GM18498 (cell line): ENCODE results near the gene CPEB2.
"Not testable (repeated sequence)": the region's sequence is repeated elsewhere in the genome, so short reads cannot be mapped to it uniquely, and the experiment has no call there.

Source experiments
- ATAC-seq: cut with Tn5 transposase; IDR thresholded peaks from one replicate; pipeline ENCODE4 v1.9.1; 2021; ENCODE audit warnings: mild to moderate bottlenecking, moderate library complexity; ENCODE audit not compliant: unreplicated experiment

CPEB2 gene

DNA sequence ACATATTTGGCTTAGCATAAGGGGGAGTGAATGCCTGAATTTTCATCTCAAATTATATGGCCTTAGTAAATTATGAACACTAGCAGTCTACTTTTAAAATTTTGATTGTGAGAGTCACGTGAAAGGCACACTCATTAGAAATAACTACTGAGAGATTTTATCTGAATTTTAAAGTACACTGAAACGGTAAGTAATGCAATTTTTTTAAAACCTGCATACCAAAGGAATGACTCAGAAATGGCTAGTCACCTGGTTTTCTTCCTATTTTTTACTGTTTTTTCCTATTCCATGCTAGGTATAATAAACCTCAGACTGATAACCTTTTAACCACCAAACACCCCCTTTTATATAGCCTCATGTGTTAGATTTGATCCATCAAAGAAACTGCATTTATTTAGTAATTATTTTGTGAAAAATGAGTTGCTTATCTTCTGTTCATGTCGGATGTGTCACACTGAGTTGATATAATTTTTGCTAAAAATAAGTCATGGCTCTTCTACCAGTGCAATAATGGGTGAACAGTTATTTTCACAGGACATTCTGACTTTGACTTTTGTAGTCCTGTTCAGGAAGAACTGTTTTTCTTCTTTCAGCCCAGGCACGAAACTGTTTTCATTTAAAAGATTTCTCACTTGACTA lies 40.4 kb downstream of the CPEB2 start:
- no peak for ATAC-seq

DNA sequence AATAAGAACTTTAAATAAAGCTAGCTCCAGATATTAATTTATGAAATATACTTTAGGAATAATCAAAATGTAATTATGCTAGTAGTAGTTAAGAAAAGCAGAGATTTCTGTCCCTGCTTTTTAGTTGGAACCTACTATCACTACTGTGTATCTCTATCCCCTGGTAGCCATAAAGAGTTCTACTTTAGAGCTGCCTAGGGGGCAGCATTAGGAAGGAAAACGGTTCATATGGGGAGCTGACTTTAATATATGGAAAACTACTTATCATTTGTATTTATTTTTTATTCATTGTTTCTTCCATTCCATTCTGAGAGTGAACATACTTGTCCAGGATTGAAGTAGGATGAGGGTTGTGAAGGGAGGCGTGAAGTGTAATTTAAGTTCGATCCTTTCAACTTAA lies 40.9 kb downstream of the CPEB2 start:
- no peak for ATAC-seq

- no peak for ATAC-seq
These were observed 41.6 kb downstream of the CPEB2 start for GRCh38 chr4:15043922-15044321.

GRCh38 chr4:15054541-15054940 lies 52.3 kb downstream of the CPEB2 start:
- ATAC-seq: no peak

DNA sequence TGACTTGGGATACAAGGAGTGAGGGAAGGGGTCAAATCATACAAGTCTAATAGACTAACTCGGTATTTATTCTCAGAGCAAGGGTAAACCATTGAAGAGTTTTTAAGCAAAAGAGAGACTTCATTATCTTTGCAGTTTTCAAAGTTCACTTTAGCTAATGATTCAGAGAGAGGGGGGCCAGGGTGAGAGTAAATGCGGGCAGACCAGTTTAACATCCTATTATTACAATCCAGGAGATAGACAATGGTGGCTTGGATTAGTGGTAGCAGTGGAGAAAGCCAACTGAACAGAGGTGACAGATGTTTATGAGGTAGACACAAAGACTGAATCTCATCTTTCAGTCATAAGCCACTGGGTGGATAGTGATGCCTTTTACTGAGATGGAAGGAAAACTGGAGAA lies 57.9 kb downstream of the CPEB2 start:
- ATAC-seq: no peak

DNA sequence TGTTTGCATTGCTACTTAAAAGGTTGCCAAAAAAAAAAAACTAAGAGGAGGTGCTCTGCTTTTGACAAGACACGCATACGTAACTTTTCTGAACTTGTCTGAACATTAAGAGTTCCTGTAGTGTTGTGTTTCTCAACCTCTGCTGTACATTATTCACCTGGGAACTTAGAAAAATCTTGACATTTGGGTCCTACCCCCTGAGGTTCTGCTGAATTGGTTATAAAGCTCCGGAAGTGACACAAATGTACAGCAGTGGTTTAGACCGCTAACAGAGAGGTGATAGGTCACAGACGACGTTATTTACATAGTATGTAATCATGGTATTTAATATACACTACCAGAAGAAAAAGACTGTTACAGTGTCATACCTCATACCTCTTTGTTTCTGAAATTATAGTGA lies 61.1 kb downstream of the CPEB2 start:
- ATAC-seq: no peak

DNA sequence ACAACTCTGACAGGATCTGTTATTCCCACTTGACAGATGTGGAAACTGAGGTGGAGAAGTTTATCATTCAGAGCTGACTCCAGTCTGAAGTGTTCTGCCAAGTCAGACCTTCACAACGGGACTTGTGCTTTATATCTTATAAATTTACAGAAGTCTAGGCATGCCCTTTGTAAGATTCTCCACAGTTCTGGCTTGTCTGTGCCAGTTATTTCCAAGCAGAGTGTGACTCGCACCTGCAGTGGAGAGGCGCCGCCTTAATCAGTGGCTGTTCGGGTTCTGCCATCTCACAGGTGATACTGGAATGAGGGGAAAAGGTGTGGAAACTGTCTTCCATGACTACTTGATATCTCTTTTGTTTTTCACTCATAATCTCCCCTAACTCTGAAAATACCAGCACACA lies 63.2 kb downstream of the CPEB2 start:
- ATAC-seq: no peak

DNA sequence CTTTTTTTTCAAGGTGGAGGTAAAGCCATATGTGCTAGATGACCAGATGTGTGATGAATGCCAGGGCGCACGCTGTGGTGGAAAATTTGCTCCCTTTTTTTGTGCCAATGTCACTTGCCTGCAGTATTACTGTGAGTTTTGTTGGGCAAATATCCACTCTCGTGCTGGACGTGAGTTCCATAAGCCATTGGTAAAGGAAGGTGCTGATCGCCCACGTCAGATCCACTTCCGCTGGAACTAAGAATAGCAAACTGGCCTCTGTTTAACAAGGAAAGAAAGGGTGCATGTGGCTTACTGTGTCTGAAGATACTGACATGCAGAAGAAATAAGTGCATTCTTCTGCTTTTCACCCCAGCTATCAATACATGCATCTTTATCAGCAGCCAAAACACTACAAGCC lies 63.9 kb downstream of the CPEB2 start:
- ATAC-seq: no peak

- no peak for ATAC-seq
These were observed 66.0 kb downstream of the CPEB2 start for GRCh38 chr4:15068298-15068697.

DNA sequence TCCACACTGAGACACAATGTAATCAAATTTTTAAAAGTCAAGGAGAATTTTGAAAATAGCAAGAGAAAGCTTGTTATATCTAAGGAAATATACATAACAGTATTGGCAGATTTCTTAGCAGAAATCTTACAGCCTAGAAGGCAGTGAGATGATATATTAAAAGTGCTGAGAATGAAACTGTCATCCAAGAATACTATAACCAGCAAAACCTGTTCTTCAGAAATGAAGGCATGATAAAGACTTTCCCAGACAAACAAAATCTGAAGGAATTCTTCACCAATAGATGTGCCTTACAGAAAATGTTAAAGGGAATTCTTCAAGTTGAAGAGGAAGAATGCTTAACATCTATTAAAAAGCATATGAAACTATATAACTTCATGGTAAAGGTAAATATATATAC lies 73.6 kb downstream of the CPEB2 start:
- no peak for ATAC-seq

DNA sequence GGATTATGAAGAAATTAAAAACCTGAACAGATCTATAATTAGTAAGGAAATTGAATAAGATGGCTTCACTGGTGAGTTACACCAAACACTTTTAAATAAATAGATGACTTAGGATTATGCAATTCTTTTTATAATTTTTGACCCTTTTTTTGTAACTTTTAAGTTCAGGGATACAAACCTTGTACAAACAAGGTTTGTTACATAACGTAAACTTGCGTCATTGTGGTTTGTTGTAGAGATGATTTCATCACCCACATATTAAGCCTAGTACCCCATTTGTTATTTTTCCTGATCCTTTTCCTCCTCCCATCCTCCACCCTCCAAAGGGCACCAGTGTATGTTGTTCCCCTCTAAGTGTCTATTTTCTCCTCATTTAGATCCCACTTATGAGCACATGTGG lies 75.7 kb downstream of the CPEB2 start:
- no peak for ATAC-seq

DNA sequence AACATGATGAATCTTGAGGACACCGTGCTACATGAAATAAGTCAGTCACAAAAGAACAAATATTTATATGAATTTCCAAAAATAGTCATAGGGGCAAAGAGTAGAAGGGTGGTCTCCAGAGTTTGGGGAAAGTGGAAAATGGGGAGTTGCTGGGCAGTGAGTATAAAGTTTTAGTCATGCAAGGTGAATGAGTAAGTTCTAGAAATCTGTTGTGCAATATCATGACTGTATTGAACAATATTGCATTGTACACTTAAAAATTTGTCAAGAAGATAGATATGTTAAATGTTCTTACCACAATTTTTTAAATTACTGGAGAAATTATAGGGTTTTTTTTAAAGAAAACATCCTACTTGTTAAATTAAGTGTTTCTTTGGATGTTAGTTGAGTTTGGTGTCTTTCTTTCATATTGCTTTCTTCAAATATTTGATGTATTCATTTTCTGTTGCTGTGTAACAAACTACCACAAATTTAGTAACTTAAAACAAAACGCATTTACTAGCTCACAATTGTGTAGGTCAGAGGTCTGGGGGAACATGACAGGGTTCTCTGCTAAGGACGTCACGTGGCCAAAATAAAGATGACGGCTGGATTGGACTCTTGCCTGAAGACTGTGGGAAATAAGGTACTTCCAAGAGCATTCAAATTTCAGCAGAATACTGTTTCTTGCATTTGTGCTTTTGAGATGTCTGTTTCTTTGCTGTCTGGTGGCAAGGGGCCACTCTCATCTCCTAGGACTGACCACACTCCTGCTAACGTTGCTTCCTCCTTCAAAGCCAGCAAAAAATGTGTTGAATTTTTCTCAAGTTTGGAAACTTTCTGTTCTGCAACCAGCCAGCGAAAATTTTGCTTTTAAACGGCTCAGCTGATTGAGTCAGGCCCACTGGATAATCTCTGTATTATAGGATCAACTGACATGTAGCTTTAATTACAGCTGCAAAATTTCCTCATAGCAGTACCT lies 76.7 kb downstream of the CPEB2 start:
- ATAC-seq: no peak

- no peak for ATAC-seq
These were observed 82.5 kb downstream of the CPEB2 start for GRCh38 chr4:15084780-15085179.

GRCh38 chr4:15085762-15086161 lies 83.5 kb downstream of the CPEB2 start:
- not testable (repeated sequence) for ATAC-seq

GRCh38 chr4:15086259-15086658 lies 84.0 kb downstream of the CPEB2 start:
- ATAC-seq: not testable (repeated sequence)

- no peak for ATAC-seq
These were observed 86.2 kb downstream of the CPEB2 start for GRCh38 chr4:15088394-15089035.

- ATAC-seq: no peak
These were observed 87.7 kb downstream of the CPEB2 start for GRCh38 chr4:15089979-15090378.

GRCh38 chr4:15100380-15100779 lies 98.1 kb downstream of the CPEB2 start:
- no peak for ATAC-seq

DNA sequence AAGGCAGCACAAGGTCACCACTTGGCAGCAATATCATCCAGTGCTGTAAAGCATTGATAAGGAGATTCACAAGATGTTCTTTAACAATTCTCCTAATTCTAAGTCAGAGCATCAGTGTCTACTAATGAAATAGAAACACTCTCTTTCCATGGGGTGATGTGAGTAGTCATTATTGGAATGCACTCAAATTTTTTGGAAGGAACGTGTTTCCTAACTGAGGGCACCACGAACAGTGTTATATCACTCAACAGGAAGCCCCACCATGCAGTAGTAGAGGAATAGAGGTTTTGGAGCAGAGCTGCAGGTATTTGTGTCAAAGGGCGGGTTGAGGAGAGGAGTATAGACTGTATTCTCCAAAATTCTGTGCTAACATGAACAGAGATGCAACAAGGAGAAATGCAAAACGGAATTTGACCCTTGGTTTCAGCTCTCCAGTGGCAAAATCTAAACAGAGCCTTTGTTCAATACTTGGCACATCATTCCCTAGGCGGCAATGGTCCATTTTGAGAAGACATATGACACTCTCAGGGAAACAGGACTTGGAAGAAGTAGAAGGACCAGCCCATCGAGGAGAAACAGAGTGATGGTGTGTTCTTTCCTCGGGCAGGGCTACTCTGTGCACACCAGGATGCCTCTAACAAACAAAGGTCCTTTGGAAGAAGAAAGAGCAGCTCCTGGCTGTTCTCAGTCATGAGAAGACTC lies 98.9 kb downstream of the CPEB2 start:
- no peak for ATAC-seq

DNA sequence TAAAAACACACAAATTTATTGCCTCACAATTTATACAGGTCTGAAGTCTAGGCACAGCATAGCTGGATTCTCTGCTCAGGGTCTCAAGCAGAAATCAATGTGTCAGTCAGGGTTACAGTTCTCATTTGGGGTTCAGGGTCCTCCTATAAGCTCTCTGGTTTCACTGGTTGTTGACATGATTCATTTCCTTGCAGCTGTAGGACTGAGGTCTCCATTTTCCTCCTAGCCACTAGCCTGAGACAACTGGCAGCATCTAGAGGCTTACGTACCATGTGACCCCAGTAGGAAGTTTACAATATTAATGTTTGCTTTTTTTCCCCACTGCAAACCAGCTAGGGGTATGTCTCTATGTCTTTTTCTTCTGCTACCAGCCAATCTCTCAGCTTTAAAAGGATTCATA lies 102.5 kb downstream of the CPEB2 start:
- no peak for ATAC-seq

- ATAC-seq: no peak
These were observed 104.1 kb downstream of the CPEB2 start for GRCh38 chr4:15106399-15106798.
